ENCODE results near the gene RBM24.

DNA sequence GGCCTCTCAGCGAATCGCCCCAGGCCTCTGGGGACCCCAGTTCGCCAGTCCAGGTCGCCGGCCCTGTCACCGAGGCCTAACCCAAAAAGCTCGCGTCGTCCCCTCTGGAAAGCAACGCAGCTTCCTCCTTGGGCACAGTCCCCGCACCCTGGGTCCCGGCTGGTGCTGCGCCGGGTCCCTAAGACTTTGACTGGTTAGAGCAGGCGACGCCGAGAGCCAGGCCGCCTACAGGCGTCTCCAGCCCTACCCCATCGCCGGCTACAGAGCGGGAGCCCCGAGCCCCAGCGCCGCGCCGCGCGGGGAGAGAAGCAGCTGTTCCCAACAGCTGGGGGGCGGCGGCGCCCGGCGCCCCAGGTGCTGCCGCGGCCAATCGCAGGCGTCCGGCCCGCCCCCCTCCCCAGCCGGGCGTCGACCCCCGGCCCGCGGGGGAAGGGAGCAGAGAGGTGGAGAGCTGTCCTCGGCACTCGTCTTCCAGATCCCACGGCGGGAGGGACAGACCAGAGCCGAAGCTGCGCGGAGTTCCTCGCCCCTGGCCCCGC lies 540 bp upstream of the RBM24 start:
- TF ChIP-seq, protein P1, sequence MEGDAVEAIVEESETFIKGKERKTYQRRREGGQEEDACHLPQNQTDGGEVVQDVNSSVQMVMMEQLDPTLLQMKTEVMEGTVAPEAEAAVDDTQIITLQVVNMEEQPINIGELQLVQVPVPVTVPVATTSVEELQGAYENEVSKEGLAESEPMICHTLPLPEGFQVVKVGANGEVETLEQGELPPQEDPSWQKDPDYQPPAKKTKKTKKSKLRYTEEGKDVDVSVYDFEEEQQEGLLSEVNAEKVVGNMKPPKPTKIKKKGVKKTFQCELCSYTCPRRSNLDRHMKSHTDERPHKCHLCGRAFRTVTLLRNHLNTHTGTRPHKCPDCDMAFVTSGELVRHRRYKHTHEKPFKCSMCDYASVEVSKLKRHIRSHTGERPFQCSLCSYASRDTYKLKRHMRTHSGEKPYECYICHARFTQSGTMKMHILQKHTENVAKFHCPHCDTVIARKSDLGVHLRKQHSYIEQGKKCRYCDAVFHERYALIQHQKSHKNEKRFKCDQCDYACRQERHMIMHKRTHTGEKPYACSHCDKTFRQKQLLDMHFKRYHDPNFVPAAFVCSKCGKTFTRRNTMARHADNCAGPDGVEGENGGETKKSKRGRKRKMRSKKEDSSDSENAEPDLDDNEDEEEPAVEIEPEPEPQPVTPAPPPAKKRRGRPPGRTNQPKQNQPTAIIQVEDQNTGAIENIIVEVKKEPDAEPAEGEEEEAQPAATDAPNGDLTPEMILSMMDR (IDR thresholded peaks at IDR 0.05 in 4 of 5, conservative IDR thresholded peaks at IDR 0.05 in 1 of 5): peak in 3 of 5 experiments; percentile 11 to 32 (median 16)
- peak; percentile 96 for TF ChIP-seq POLR2A (IDR thresholded peaks at IDR 0.05)
